Stimulated activated CD8-positive, alpha-beta memory T cell treated with anti-CD3 and anti-CD28 coated beads, Interleukin-15, amount 100 ng/mL, for 4 hours (primary cell): ENCODE measurements around the gene FMN1.
"Not testable (repeated sequence)": the region's sequence is repeated elsewhere in the genome, so short reads cannot be mapped to it uniquely, and the experiment has no call there.

Experiments
- DNase-seq, 2 donors: peaks; one replicate each; pipeline ENCODE4 v3.0.0-alpha.2; 2020; ENCODE audit warnings: low read depth in 2 of 2

The FMN1 gene

DNA sequence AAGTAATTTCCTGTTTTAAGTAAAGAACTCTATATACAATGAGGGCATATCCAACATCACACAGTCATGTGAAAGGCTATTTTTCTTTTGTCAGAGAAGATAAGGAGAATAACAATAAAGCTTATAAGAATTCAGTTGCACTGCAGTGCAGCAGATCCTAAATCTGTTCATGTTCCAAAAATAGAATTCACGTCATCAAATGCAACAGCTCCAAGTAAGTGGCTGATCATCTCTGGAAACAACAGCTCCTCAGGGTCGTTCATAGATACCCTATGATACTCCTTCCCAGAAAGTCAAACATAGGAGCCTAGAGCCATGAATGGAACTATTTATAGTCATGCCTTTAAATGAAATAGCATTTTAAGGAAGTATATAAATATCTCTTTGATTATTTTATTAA, 100.2 kb downstream of the FMN1 start:
- no peak for DNase-seq

DNA sequence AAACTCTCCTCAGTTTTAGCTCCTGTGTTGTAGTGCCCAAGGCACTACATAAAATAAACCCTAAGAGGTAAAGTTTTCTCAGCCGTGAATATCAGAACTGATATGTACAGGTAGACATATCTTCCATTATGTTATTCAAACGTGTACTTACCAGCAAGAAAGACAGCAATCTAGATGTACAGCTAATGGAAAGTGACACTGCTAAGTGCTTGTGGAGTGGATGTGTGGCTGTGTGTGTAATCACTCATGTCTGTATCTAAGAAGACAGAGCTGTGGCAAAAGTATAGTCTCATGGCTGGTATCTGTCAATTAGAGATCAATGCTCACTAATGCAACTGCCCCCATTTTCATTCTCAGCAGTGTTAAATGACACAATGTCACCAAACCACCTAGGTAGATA, 101.3 kb downstream of the FMN1 start:
- no peak for DNase-seq

DNA sequence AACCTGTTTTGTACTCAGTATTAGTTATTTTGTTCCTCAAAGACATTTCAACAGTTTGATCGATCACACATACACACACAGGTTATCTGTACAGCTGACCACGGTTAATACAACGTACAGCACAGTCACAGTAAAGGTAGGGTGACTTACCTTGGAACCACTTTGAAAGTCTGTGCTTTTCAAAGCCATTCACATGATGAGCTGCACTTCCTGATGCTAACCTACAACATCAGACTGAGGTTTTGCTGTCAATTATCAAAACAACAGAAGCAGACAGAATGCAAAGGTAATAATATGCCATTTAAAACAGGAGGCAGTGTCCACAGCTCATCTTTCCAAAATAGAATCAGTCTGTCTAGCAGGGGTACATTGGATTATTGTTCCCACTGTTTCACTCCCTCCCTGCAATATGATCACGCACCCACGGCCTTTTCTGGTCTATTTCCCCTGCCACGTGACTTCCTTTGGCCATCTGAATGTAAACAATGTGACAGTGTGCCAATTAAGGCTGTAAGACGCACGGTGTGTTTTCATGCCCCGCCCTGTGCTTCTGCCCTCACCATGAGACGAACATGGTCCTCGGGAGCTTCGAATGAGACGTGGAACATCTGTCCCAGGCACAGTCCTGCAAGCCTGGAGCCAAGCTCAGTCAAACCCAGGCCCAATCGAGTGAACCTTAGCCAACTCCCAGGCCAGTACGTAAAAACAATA, 102.4 kb downstream of the FMN1 start:
- DNase-seq: no peak

DNA sequence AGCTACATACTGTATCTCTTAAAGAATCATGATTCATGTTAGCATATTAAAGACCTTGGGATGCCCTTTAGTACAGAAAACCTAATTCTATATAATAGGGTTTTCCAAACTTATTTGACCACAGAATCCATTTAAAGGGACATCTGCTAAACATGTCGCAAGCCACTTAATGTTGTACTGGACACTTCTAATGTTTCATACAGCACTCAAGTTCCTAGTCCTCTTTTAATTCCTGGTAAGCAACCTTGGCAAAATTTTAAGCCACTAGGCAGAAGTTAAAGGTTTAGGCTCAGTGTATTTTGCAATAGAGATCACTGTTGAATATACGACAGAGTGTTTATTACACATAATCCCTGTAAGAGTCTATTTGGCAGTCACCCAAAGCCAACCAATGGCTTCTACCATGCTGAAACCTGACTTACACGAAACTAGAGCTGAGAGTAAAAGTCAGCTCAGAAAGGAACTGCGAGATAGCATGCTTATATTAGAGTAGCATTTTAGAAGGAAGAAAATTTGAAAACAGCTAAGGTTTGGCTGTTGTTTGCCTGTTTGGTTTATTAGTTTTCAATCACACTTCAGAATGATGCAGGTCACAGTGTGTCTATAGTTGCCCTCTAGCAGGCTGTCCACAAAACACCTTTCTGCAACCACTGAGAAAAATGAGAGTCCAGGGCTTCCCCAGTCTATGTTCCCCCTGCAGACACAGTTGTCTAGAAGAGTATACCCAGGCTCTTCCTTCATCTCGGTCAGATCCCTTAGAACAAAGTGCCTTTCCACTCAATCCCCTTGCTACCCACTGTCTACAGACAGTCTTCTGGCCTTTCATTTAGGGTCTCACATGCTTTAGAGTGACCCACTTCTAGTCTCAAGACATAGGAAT, 104.4 kb downstream of the FMN1 start:
- DNase-seq: no peak

DNA sequence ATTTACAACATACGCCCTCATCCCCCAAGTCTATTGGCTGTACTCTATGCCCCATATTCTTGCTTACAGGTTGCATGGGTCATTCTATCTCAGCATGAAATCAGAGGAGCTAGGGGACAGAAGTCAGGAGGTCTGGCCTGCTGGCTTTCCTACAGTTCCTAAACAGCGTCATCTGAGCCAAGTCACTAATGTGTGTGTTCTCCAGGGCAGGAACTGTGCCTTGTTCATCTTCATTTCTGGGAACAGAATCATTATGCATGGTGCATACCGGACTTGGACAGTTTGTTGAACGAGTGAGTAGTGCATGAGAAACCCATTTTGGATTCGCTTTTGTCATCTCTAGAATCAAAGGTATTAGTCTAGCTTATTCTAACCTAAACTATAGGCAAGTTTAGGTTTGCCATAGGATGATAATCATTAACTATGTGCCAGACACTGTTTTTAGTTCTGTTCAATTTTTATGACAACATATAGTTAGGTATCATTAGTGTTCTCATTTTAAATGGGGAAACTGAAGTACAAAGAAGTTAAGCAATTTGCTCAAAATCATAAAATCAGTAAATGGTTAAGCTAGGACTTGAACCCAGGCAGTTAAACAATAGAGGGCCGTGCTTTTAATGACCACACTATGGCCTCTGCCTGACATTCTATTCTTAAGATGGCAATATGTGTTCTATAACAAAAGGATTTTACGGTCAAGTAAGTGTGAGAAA, 105.2 kb downstream of the FMN1 start:
- no peak for DNase-seq

DNA sequence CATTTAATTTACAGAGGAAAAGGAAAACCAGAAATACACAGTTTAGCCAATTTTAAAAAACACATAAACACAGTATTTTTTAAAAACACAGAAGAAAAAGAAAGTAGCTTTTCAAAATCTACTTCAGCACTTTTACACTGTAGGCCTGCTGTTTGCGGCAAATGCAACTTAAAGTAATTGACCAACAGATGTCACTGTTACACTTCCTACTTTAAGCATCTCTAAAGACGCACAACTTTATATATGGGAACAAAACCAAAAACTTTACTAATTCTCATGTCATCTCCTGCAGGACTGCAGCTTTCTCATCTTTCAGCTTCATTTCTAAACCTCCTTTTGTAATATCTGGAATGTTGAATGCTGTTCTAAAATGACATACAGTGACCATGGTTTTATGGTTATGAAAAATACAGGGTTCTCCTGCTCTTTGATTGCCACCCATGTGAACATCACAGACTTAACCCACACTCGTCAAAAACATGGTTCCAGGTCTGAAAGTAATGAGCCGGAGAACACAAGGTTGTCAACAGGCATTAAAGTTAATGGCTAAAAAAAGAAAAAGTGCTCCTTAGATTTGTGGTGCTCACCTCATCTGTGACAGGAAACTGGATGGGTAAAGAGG, 107.9 kb downstream of the FMN1 start:
- DNase-seq: no peak

DNA sequence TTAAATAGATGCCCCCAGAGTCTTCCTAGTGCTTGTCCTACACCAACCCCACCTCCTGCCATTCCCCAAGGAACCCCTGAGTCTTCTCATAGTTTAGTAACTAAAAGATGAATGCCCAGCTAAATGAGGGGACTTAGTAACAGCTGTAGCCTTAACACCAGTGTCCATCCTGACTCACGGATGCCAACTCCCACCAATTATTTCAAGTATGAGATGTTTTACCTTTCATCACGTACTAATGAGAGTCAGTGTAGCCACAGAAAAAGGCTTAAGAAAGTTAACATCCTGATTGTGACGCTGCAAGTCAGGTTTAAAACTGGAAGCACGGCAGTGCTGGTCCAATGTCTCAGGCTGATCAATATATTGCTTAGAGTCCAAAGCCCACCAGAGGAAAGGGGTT, 109.9 kb downstream of the FMN1 start:
- no peak for DNase-seq

DNA sequence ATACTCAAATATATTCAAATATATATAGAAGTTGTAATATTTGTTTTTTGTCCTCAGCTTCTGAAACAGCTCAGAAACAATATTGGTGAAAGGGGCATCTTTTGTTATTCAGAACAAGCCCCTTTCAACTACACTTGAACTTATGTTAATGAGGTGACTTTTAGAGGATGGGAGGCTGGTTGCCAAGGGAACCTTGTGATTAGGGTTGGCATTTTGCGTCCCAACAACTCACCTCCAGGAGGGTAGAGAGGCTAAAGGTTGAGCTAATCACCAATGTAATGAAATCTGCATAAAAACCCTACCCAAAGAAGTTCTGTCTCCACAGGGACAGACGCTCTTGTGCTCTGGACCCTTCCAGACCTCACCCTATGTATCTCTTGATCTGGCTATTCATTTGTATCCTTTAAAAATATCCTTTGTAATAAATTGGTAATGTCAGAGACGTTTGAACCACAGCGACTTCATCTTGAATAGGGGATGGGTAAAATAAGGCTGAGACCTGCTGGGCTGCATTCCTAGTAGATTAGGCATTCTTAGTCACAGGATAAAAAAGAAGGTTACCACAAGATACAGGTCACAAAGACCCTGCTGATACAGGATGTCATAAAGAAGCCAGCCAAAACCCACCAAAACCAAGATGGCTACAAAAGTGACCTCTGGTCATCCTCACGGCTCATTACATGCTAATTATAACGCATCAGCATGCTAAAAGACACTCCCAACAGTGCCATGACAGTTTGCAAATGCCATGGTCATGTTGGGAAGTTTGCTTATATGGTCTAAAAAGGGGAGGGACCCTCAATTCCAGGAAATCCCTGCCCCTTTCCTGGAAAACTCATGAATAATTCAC, 111.1 kb downstream of the FMN1 start:
- no peak for DNase-seq

DNA sequence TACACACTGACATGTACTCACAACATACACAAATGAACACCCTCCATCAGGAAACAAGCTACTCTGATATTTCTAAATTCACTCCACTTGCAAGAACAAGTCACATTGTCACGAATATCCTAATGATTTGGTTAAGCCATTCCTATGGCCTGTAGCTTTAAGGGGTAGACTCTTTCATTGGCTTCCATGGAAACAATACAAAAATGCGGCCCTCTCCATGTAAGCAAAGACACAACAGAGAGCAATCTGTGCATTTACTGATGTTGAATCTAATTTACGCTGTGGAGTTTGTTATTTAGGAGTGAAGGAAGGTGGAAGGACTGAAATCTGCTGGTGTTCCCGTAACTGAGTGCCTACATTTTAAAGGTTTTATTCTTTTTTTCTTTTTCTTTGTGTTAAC, 114.5 kb downstream of the FMN1 start:
- DNase-seq: no peak

DNA sequence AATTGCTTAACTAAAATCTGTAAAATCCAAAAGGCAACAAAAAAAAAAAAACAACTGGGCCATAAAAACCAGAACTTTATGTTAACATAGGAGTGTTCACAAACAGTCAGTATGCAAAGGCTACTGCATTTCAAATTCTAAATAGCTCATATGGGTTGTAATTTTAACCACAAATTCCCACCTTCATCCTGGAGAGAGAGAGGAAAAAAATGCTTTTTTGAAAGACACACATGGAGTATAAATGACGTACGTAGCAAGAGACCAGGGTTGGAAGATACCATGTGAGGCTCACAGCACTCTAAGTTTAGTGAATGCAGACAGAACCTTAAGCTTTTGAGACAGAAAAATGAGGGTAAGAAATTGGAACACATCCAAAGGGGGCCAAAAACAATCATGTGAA, 115.9 kb downstream of the FMN1 start:
- no peak for DNase-seq

DNA sequence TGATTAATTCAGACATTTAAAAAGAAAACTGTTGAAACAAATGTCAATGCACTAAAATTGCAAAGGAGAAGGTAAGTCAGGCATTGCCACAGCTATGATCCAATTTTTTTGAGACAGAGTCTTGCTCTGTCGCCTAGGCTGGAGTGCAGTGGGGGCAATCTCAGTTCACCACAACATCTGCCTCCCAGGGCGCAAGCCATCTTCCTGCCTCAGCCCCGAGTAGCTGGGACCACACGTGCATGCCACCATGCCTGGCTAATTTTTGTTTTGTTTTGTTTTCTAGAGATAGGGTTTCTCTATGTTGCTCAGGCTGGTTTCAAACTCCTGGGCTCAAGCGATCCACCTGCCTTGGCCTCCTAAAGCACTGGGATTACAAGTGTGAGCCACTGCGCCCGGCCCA, 117.6 kb downstream of the FMN1 start:
- no peak for DNase-seq

DNA sequence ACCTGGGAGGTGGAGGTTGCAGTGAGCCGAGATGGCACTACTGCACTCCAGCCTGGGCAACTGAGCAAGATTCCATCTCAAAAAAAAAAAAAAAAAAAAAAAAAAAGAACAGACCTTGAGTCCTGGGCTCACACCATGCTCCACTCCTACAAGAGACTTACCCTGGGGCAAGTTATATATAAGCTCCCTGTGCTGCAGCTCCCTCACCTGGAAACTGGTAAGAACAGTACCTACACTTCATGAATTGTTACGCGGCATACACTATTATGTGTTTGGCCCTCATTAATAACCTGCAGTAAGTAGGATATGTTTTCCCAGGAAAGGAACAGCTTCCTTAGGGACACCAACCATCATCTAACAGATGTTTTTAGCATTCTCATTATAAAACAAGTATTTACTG, 119.6 kb downstream of the FMN1 start:
- no peak for DNase-seq

DNA sequence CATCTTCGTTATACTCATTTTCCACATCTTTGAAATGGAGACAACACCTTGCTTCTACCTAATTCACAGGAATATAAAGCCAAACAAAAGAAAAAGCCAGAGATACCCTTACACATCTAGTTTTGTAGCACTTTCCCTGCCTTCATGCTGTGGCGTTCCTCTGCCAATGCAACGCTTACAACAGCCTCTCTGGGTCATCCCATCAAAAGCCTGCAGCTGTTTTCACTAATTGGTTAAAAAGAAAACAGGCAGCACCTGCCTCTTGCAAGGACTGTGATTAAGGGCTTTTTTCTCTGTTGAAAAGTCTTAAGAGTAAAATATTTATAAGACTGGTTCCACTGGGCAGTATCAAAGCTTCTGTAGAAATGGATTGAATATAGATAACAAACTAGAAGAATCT, 120.3 kb downstream of the FMN1 start:
- DNase-seq: no peak

DNA sequence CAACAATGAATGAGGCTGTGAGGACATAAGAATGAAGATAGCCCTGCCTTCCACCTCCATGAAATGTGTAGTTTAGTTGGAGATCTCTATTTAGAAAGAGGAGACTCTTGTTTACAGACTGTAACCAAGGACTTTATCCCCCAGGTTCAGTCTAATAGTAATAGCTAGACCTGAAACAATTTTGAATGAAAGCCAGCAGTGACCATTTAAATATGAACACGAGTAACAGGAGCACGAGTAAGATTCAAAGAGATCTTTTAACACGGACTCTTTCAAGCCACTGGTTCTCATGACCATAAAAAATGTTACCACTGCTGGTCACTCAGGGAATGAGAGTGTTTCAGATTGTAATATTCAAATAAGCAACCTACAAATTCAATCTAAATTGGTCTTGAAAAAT, 123.1 kb downstream of the FMN1 start:
- DNase-seq: no peak

DNA sequence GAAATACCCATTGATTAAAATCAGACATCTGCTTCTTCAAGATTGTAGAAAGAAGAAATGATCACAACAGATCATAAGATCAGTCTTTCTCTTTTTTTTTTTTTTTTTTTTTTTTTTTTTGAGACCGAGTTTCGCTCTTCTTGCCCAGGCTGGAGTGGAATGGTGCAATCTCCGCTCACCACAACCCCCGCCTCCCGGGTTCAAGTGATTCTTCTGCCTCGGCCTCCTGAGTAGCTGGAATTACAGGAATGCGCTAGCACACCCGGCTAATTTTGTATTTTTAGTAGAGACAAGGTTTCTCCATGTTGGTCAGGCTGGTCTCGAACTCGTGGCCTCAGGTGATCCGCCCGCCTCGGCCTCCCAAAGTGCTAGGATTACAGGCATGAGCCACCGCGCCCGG, 124.6 kb downstream of the FMN1 start:
- not testable (repeated sequence) for DNase-seq

DNA sequence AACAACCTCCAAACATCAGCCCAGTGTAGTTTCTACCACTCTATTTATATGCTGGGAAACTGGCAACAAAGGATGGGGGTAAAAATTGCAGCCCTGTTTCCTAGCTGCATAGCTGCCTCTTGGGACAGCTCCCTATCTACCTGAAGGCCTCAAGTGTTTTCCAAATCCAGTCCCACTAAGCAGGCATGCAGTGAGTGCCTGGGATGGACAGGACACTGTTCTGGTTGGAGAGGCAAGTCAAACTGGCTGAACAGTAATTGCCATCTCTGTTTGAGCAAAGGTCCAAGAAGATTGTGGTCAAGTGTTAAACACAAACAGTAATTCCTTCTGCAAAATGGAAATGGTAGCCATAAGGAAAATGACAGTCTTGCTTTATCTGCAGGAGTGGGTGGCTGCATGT, 125.4 kb downstream of the FMN1 start:
- DNase-seq: no peak

DNA sequence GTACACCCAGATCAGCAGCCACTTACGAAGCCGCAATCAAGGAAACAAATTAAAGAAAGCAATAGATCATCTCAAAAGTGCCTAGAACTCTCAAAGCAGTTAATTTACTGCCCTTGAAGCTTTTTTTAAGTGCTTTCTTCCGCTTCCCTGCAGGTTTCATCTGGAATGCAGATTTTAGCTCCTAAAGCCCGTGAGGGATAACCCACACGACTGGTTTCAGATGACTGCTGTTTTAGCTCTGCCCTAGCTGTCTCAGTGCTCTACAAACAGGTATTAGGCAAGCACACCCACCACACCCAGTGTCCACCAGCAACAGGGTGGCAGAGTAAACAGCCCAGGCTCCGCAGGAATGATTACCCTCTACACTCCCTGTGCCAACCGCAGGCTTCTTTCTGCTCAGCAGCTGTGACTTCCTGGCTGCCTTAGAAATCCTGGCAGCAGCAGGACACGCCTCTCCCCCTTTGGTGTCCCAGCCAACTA, 126.0 kb downstream of the FMN1 start:
- DNase-seq: no peak

DNA sequence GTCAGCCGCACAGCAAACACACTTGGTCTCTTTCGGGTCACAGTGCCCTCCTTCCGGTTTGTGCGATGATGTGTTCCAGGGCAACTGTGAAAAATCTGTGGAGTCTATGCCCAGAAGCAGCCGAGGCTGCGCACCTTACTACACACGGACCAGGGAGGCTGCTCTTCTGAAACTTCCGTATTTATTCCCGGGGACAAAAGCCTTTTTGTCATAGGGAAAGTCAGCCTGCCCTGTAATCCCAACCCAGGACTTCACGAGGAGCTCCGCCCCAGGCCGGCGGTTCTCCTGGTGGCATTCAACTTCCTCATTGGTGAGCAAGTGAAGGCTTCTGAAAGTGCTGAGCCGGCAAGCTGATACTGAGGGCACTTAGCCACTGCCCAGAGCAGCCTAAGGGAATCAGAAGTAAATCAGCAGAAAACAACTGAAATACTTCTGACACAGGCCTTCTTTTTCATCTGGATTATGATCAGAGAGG, 126.5 kb downstream of the FMN1 start:
- no peak for DNase-seq

DNA sequence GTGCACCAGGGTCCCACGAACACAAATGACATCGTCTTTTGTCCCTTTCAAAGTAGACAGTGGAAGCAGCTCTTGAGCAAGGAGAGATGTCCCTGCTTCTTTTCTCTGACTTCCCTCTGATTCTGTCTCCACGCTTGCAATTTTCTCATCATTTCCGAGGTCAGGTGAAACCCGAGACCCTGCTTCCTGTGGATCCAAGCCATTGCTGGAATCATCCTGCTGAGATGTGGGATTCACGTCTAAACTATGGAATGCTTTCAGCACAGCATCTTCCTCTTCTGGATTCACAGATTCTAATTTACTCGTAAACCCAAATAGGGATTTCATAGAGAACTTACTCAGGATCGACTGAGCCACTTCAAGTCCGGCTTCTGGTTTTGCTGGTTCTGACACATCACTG, 127.1 kb downstream of the FMN1 start:
- no peak for DNase-seq

DNA sequence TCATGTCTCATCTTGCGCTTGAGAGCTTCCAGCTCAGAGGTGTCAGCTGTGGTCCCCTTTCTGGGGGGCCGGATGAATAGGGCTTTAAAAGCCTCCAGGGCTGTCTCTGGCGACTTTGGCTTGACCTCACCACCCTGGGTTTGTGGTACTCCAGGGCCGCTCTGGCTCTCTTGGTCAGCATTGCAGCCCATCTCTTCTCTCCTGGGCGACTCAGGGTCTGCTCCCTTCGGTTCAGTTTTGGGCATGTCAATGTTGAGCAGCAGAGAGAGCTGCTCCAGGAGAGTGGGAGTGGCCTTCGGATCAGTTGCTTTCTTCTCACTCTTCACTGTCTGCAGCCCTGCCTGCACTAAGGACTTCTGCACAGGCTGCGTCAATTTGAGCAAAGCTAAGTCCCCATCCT, 127.9 kb downstream of the FMN1 start:
- no peak for DNase-seq

DNA sequence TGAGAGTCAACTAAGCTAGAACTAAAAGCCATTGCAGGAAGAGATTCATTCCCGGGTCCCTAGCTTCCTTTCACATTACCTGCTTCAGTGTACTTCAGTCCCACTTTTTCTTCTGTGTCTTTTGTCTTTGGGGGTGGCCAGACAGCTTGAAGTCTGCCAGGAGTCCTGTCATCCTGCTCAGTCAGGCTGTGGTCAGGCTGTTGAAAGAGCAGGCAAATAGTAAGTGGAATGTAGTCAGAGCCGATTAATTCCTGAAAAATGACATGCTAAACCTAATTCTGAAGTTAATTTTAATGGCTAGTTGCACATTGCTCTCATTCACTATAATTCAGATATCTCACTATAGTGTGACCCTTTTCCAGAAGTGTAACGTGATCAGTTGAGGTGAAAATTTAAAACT, 129.6 kb downstream of the FMN1 start:
- DNase-seq: no peak
